K562 (cell line): ENCODE measurements around the gene G6PC1. TPM values are rescaled to one million over a fixed set of nuclear protein-coding genes. Genes with fewer than 3 reads are reported as not detected.

Experiments used
- ATAC-seq: fragments of 200-7000 bp; cut with Tn5 transposase; 3 replicates; pipeline ENCODE4 v1.9.1; 2020; ENCODE audit warnings: moderate library complexity
- BruUV-seq: library from RNA; stranded (reverse); fragments of 400-500 nt; replicated peaks from 2 replicates; lab custom pipeline; 2021; lab: Mats Ljungman, UMichigan
- CTCF ChIA-PET: fragments of 300-600 bp; formaldehyde crosslinking; extraction: SDS; loops from one replicate; lab custom pipeline; 2021; ENCODE audit warnings: low intra/inter-chr PET ratio; lab: Yijun Ruan, JAX
- POLR2A ChIA-PET: fragments of 300-600, 350-650 bp; sonication (Branson Sonifier 250); formaldehyde crosslinking; extraction: SDS; loops from one replicate; lab custom pipeline; 2021; ENCODE audit warnings: antibody characterized with exemption, inconsistent platforms; lab: Yijun Ruan, JAX
- DNase-seq, 4 experiments: peaks; one replicate each; pipeline versions ENCODE4 v3.0.0 to v3.0.0-alpha.2; 2011 to 2018; ENCODE audit warnings: low spot score in 3 of 4, mixed read lengths in 3 of 4; ENCODE audit errors: extremely low read depth in 1 of 4
- FAIRE-seq: peaks from 2 replicates; lab custom pipeline; 2011; peaks lifted over from hg19 to GRCh38; lab: Jason Lieb, UNC
- H2AFZ ChIP-seq: 2 replicates; pipeline ENCODE4 v1.6.0; 2011; ENCODE audit warnings: low read depth, low read length, control low read depth, inconsistent platforms
- H3K27ac ChIP-seq: fragments of 200-600 bp; 3 replicates; pipeline ENCODE4 v1.8.0; 2011; ENCODE audit warnings: low read depth, mild to moderate bottlenecking, control low read depth, inconsistent platforms, low read length, moderate library complexity, mixed read lengths; ENCODE audit errors: extremely low read depth
- H3K27me3 ChIP-seq, 2 experiments: fragments of 300-600 bp in 1 of 2; 2 replicates in 1 of 2; 3 replicates in 1 of 2; pipeline versions ENCODE4 v1.6.0 to v1.8.0; 2011; ENCODE audit warnings: inconsistent platforms in 2 of 2, low read length in 2 of 2, mild to moderate bottlenecking in 1 of 2, mixed read lengths in 1 of 2, moderate library complexity in 1 of 2; ENCODE audit not compliant: control insufficient read depth in 2 of 2, insufficient read depth in 2 of 2
- H3K36me3 ChIP-seq: fragments of 300-600 bp; 3 replicates; pipeline ENCODE4 v1.8.0; 2011; ENCODE audit warnings: mild to moderate bottlenecking, low read length, inconsistent platforms; ENCODE audit not compliant: control insufficient read depth, insufficient read depth
- H3K4me1 ChIP-seq, 2 experiments: fragments of 200-600 bp in 1 of 2; replicated peaks in 1 of 2; 2 replicates in 1 of 2; 3 replicates in 1 of 2; pipeline versions ENCODE4 v1.5.1 to v1.8.0; 2011; ENCODE audit warnings: inconsistent platforms in 2 of 2, low read length in 2 of 2, mild to moderate bottlenecking in 1 of 2, mixed read lengths in 1 of 2, moderate library complexity in 1 of 2; ENCODE audit not compliant: control insufficient read depth in 2 of 2, insufficient read depth in 2 of 2
- H3K4me2 ChIP-seq: 2 replicates; pipeline ENCODE4 v1.6.1; 2011; ENCODE audit warnings: low read length, control low read depth, inconsistent platforms, mixed read lengths; ENCODE audit not compliant: insufficient read depth
- H3K4me3 ChIP-seq: fragments of 200-600 bp; sonication (generic), shearing (Covaris generic); 2 replicates; pipeline ENCODE4 v1.5.1; 2016; ENCODE audit warnings: control low read depth, inconsistent platforms
- H3K79me2 ChIP-seq: fragments of 200-600 bp; 3 replicates; pipeline ENCODE4 v1.8.0; 2011; ENCODE audit warnings: low read length, inconsistent platforms; ENCODE audit not compliant: control insufficient read depth, insufficient read depth
- H3K9ac ChIP-seq, 2 experiments: 2 replicates each; pipeline versions ENCODE4 v1.6.0 to v1.6.1; 2011; ENCODE audit warnings: low read depth in 2 of 2, low read length in 2 of 2, control low read depth in 1 of 2, inconsistent platforms in 1 of 2, mild to moderate bottlenecking in 1 of 2, mixed read lengths in 1 of 2; ENCODE audit not compliant: insufficient read depth in 1 of 2
- H3K9me1 ChIP-seq: one replicate; pipeline ENCODE4 v1.6.0; 2011; ENCODE audit warnings: inconsistent platforms, mild to moderate bottlenecking, low read length, moderate library complexity; ENCODE audit not compliant: control insufficient read depth, insufficient read depth
- H3K9me3 ChIP-seq: replicated peaks from 2 replicates; pipeline ENCODE4 v1.5.1; 2011; ENCODE audit warnings: low read depth, low read length, inconsistent platforms; ENCODE audit not compliant: control insufficient read depth, insufficient read depth
- H4K20me1 ChIP-seq: replicated peaks from 2 replicates; pipeline ENCODE4 v1.6.1; 2011; ENCODE audit warnings: low read length, inconsistent platforms, mixed read lengths; ENCODE audit not compliant: control insufficient read depth, insufficient read depth
- ARID3A ChIP-seq: IDR thresholded peaks from 2 replicates; pipeline ENCODE4 v1.6.1; 2012; ENCODE audit warnings: low read depth, low read length, improper control_type of control experiment, borderline replicate concordance
- E2F1 ChIP-seq: sonication (generic); formaldehyde crosslinking; IDR thresholded peaks from 2 replicates; pipeline ENCODE4 v1.8.1; 2023; ENCODE audit warnings: mild to moderate bottlenecking, missing genetic modification reagents, moderate library complexity
- ELF2 ChIP-seq: fragments of 250-450 bp; sonication (Bioruptor Pico); IDR thresholded peaks from 2 replicates; pipeline ENCODE4 v1.5.0; 2021; ENCODE audit warnings: mild to moderate bottlenecking
- ETV5 ChIP-seq: sonication (generic); formaldehyde crosslinking; IDR thresholded peaks from 2 replicates; pipeline ENCODE4 v1.4.0; 2020; ENCODE audit warnings: low read depth, mild to moderate bottlenecking, missing genetic modification reagents
- FOXK1 ChIP-seq: sonication (generic); formaldehyde crosslinking; IDR thresholded peaks from 2 replicates; pipeline ENCODE4 v1.8.0; 2022; ENCODE audit warnings: missing genetic modification reagents, mild to moderate bottlenecking, borderline replicate concordance
- KDM1A ChIP-seq, 2 experiments: fragments of 450-650 bp; IDR thresholded peaks; 2 replicates each; pipeline ENCODE4 v1.6.1; 2016; ENCODE audit warnings: mild to moderate bottlenecking in 2 of 2
- KDM5B ChIP-seq: fragments of 200-600 bp; sonication (generic); IDR thresholded peaks from 2 replicates; pipeline ENCODE4 v1.6.1; 2012; ENCODE audit warnings: low read depth, mild to moderate bottlenecking, moderate library complexity, low read length, control low read depth, inconsistent platforms; ENCODE audit not compliant: insufficient replicate concordance
- MAZ ChIP-seq, 2 experiments: fragments of 450-650 bp in 1 of 2; sonication (generic) in 1 of 2; formaldehyde crosslinking; IDR thresholded peaks in 1 of 2; conservative IDR thresholded peaks in 1 of 2; 2 replicates each; pipeline versions ENCODE4 v1.4.0 to v1.5.0; 2020; ENCODE audit warnings: mild to moderate bottlenecking in 1 of 2, missing genetic modification reagents in 1 of 2
- NEUROD1 ChIP-seq: fragments of 150-350 bp; IDR thresholded peaks from 2 replicates; pipeline ENCODE4 v1.6.1; 2014; ENCODE audit warnings: borderline replicate concordance, low read length, low read depth; ENCODE audit not compliant: partially characterized antibody
- NUFIP1 ChIP-seq: fragments of 450-650 bp; IDR thresholded peaks from 2 replicates; pipeline ENCODE4 v1.6.1; 2018; ENCODE audit not compliant: partially characterized antibody
- RAD21 ChIP-seq, 2 experiments: fragments of 250-450 bp in 1 of 2; fragments of 450-650 bp in 1 of 2; sonication (Bioruptor Pico) in 1 of 2; formaldehyde crosslinking in 1 of 2; IDR thresholded peaks in 1 of 2; conservative IDR thresholded peaks in 1 of 2; 2 replicates each; pipeline versions ENCODE4 v1.4.0 to v1.8.0; 2020 to 2022; ENCODE audit warnings: mild to moderate bottlenecking in 2 of 2, moderate library complexity in 1 of 2
- ZNF311 ChIP-seq: fragments of 250-450 bp; sonication (Bioruptor Pico); IDR thresholded peaks from 2 replicates; pipeline ENCODE4 v1.4.0; 2020; ENCODE audit warnings: mild to moderate bottlenecking, moderate library complexity
- ZNF431 ChIP-seq: sonication (generic); formaldehyde crosslinking; IDR thresholded peaks from 2 replicates; pipeline ENCODE4 v1.8.0; 2022; ENCODE audit warnings: mild to moderate bottlenecking, missing genetic modification reagents
- ZNF449 ChIP-seq: fragments of 250-450 bp; sonication (Bioruptor Pico); IDR thresholded peaks from 2 replicates; pipeline ENCODE4 v1.8.0; 2022; ENCODE audit warnings: moderate library complexity, mild to moderate bottlenecking, inconsistent platforms
- ZNF584 ChIP-seq: fragments of 200-800 bp; sonication (Bioruptor generic); IDR thresholded peaks from 2 replicates; pipeline ENCODE4 v1.6.1; 2016; ENCODE audit warnings: low read depth, mild to moderate bottlenecking, missing genetic modification characterization, missing compliant biosample characterization
- ZNF668 ChIP-seq: fragments of 250-450 bp; sonication (Bioruptor Pico); IDR thresholded peaks from 2 replicates; pipeline ENCODE4 v1.8.0; 2022; ENCODE audit warnings: mild to moderate bottlenecking, inconsistent platforms
- ZNF699 ChIP-seq: fragments of 250-450 bp; sonication (Bioruptor Pico); IDR thresholded peaks from 2 replicates; pipeline ENCODE4 v1.8.0; 2021; ENCODE audit warnings: mild to moderate bottlenecking, moderate library complexity; ENCODE audit not compliant: insufficient replicate concordance
- WGBS: fragments of 100-300 bp; shearing (Covaris generic); methylation state at CpG from one replicate; pipeline ENCODE4 v1.1.6; 2016; ENCODE audit warnings: low coverage, mixed read lengths; ENCODE audit not compliant: insufficient coverage; ENCODE audit errors: missing lambda C conversion rate; 5-methylcytosine and 5-hydroxymethylcytosine counted together
- in situ Hi-C: fragments of 300-500 bp; cut with MboI; formaldehyde crosslinking; loops from 4 replicates; pipeline ENCODE4 v1.15.0; 2018; ENCODE audit warnings: inconsistent platforms, mixed read lengths
- intact Hi-C: fragments of 100-400 bp; cut with micrococcal nuclease; formaldehyde crosslinking; loops from 2 replicates; pipeline ENCODE4 v1.14.2; 2022
- polyA plus RNA-seq, 8 experiments: library from polyadenylated mRNA; depleted of rRNA in 4 of 8; stranded (reverse) in 5 of 8; unstranded in 3 of 8; fragments of >200 nt; fragmentation: Nextera tagmentation in 2 of 8; fragmentation: Illumina TruSeq in 1 of 8; extraction: Ambion mirVana in 2 of 8; extraction: Trizol in 1 of 8; gene quantifications; 2 replicates each; pipeline versions ENCODE4 v1.2.1 to v1.2.3, GENCODE V29; 2011 to 2014; ENCODE audit warnings: inconsistent platforms in 1 of 8, missing spikeins in 1 of 8
- total RNA-seq, 7 experiments: library from RNA; depleted of rRNA in 6 of 7; stranded (reverse); fragments of >200 nt in 6 of 7; fragmentation: Illumina TruSeq in 2 of 7; extraction: Trizol in 2 of 7; gene quantifications; 2 replicates each; pipeline versions ENCODE4 v1.2.1 to v1.2.3, GENCODE V29; 2011 to 2021; ENCODE audit warnings: low replicate concordance in 1 of 7

G6PC1 gene
- total and polyA plus RNA-seq, 9 of the 15 experiments (the other 6 are each of a cell fraction or from before 2014, with no cell fraction given), result not detected

- no peak for TF ChIP-seq MAZ (CRISPR knock-in tag; conservative IDR thresholded peaks at IDR 0.05 in 1 of 2, IDR thresholded peaks at IDR 0.05 in 1 of 2)
- TF ChIP-seq NEUROD1, result no peak
- no peak for TF ChIP-seq ZNF311
- no peak for TF ChIP-seq ZNF699 (CRISPR knock-in tag)
- TF ChIP-seq FOXK1 (CRISPR knock-in tag), result no peak
- no peak for TF ChIP-seq KDM1A (IDR thresholded peaks at IDR 0.05)
These were observed 21.0 kb upstream of the G6PC1 start (continued) for GRCh38 chr17:42879596-42879985.

GRCh38 chr17:42880776-42881310, 19.8 kb upstream of the G6PC1 start:
- CTCF ChIA-PET, result no interaction called here
- TF ChIP-seq NUFIP1, result no peak
- TF ChIP-seq ARID3A, result no peak
- no peak for TF ChIP-seq E2F1 (CRISPR knock-in tag)
- no peak for TF ChIP-seq KDM5B
- no peak for TF ChIP-seq ZNF668 (CRISPR knock-in tag)
- no peak for TF ChIP-seq RAD21 (CRISPR knock-in tag; conservative IDR thresholded peaks at IDR 0.05 in 1 of 2, IDR thresholded peaks at IDR 0.05 in 1 of 2)
- TF ChIP-seq ZNF584, result no peak
- no peak for TF ChIP-seq ELF2
- no peak for TF ChIP-seq ZNF431
- TF ChIP-seq ZNF449, result no peak
- TF ChIP-seq ETV5 (CRISPR knock-in tag), result no peak

More at GRCh38 chr17:42880776-42881310, 19.8 kb upstream of the G6PC1 start:
- Histone ChIP-seq H4K20me1 (no peaks in the 10 kb centered on the region), H3K36me3 (no peaks in the 10 kb centered on the region), H3K4me2 (no peak overlapping the region), H3K9ac (no peak overlapping the region), H3K27me3 (peaks cover 5 to 14% of the 10 kb centered on the region in 2 experiments; a peak in 3 of 5 replicates), H3K79me2 (no peaks in the 10 kb centered on the region), H3K4me1 (peaks cover 5 to 13% of the 10 kb centered on the region in 2 experiments; a peak in 2 of 5 replicates), H3K9me1 (no peaks in the 10 kb centered on the region), H2AFZ (no peak overlapping the region), H3K9me3 (no peaks in the 10 kb centered on the region), H3K27ac (no peak overlapping the region), H3K4me3 (no peak overlapping the region)
- in situ Hi-C loops, result no loop called here
- intact Hi-C loops, result loop anchor here (5.0 kb wide), 1 partner anchor 41 kb away; no protein-coding TSS in a partner anchor
- BruUV-seq, result no TSS peak
- POLR2A ChIA-PET, result interaction anchor here (0.7 to 1.1 kb wide), 5 partner anchors 10 to 117 kb away, joined by 3 to 5 read pairs (median 3); no protein-coding TSS in a partner anchor
- 22% methylated on average over 5 of the region's 5 CpGs for WGBS
- DNase-seq, result no peak
- no peak for FAIRE-seq
- ATAC-seq, result no peak
